Neural cell (in vitro differentiated cells): ENCODE measurements around the gene NFATC3. TPM values are rescaled to one million over a fixed set of nuclear protein-coding genes. Genes with fewer than 3 reads are reported as not detected.

ENCODE experiments used
- H2AFZ ChIP-seq: fragments of 200-600, 300-800 bp; sonication (generic), shearing (Covaris generic); 2 replicates; pipeline ENCODE4 v1.6.0; 2014; ENCODE audit warnings: low read depth, mild to moderate bottlenecking, antibody characterized with exemption, low read length, moderate library complexity
- H3F3A ChIP-seq: fragments of 200-600 bp; shearing (Covaris generic); 2 replicates; pipeline ENCODE4 v1.6.1; 2016; ENCODE audit warnings: mild to moderate bottlenecking, moderate library complexity, mixed read lengths, antibody characterized with exemption, low read length; ENCODE audit not compliant: insufficient read depth, poor library complexity, severe bottlenecking
- H3K27ac ChIP-seq: fragments of 200-600, 300-800 bp; sonication (generic), shearing (Covaris generic); 2 replicates; pipeline ENCODE4 v1.5.1; 2014; ENCODE audit warnings: mild to moderate bottlenecking, low read length, moderate library complexity
- H3K27me3 ChIP-seq: fragments of 300-800, 200-600 bp; sonication (generic), shearing (Covaris generic); 2 replicates; pipeline ENCODE4 v1.6.0; 2014; ENCODE audit warnings: mild to moderate bottlenecking, low read depth, low read length, moderate library complexity; ENCODE audit not compliant: insufficient read depth
- H3K36me3 ChIP-seq: fragments of 300-800, 200-600 bp; sonication (generic), shearing (Covaris generic); 2 replicates; pipeline ENCODE4 v1.5.1; 2014; ENCODE audit warnings: mild to moderate bottlenecking, antibody characterized with exemption, low read length, moderate library complexity; ENCODE audit not compliant: insufficient read depth
- H3K4me2 ChIP-seq: fragments of 300-800, 200-600 bp; sonication (generic), shearing (Covaris generic); 2 replicates; pipeline ENCODE4 v1.6.0; 2014; ENCODE audit warnings: mild to moderate bottlenecking, low read length
- H3K4me3 ChIP-seq: fragments of 300-800, 200-600 bp; sonication (generic), shearing (Covaris generic); 2 replicates; pipeline ENCODE4 v1.5.1; 2014; ENCODE audit warnings: mild to moderate bottlenecking, low read length, moderate library complexity
- H3K79me2 ChIP-seq: fragments of 200-600 bp; shearing (Covaris generic); replicated peaks from 2 replicates; pipeline ENCODE4 v1.6.0; 2014; ENCODE audit warnings: mild to moderate bottlenecking, low read length, moderate library complexity; ENCODE audit not compliant: insufficient read depth
- H3K9ac ChIP-seq: fragments of 300-800, 200-600 bp; sonication (generic), shearing (Covaris generic); 2 replicates; pipeline ENCODE4 v1.6.1; 2016; ENCODE audit warnings: mild to moderate bottlenecking, low read length, mixed read lengths
- H3K9me2 ChIP-seq: fragments of 200-600 bp; shearing (Covaris generic); 2 replicates; pipeline ENCODE4 v1.6.1; 2016; ENCODE audit warnings: mild to moderate bottlenecking, low read length, mixed read lengths; ENCODE audit not compliant: insufficient read depth
- H3K9me3 ChIP-seq: fragments of 200-600, 300-800 bp; sonication (generic), shearing (Covaris generic); 2 replicates; pipeline ENCODE4 v1.6.1; 2016; ENCODE audit warnings: mild to moderate bottlenecking, mixed run types, low read length, moderate library complexity, mixed read lengths
- H4K20me1 ChIP-seq: fragments of 200-600 bp; shearing (Covaris generic); 2 replicates; pipeline ENCODE4 v1.6.1; 2016; ENCODE audit warnings: mild to moderate bottlenecking, mixed run types; ENCODE audit not compliant: insufficient read depth
- EP300 ChIP-seq: fragments of 450-650 bp; conservative IDR thresholded peaks from 2 replicates; pipeline ENCODE4 v1.6.1; 2014; ENCODE audit warnings: antibody characterized with exemption, mild to moderate bottlenecking, moderate library complexity; ENCODE audit not compliant: poor library complexity, severe bottlenecking
- EZH2 ChIP-seq: fragments of 200-600, 300-800 bp; shearing (Covaris generic), sonication (generic); IDR thresholded peaks from 2 replicates; pipeline ENCODE4 v1.6.1; 2014; ENCODE audit warnings: antibody characterized with exemption, low read length, borderline replicate concordance, mild to moderate bottlenecking; ENCODE audit not compliant: insufficient read depth, poor library complexity, severe bottlenecking
- MXI1 ChIP-seq: fragments of 450-650 bp; conservative IDR thresholded peaks from 2 replicates; pipeline ENCODE4 v1.6.1; 2014; ENCODE audit warnings: antibody characterized with exemption, mild to moderate bottlenecking; ENCODE audit not compliant: poor library complexity, severe bottlenecking
- POLR2AphosphoS5 ChIP-seq: IDR thresholded peaks from 2 replicates; pipeline ENCODE4 v1.6.1; 2012
- RAD21 ChIP-seq: fragments of 450-650 bp; conservative IDR thresholded peaks from 2 replicates; pipeline ENCODE4 v1.6.1; 2014; ENCODE audit warnings: antibody characterized with exemption, mild to moderate bottlenecking, moderate library complexity
- SMC3 ChIP-seq: fragments of 450-650 bp; conservative IDR thresholded peaks from 2 replicates; pipeline ENCODE4 v1.6.1; 2014; ENCODE audit warnings: antibody characterized with exemption, mild to moderate bottlenecking, moderate library complexity; ENCODE audit not compliant: poor library complexity
- TAF1 ChIP-seq: IDR thresholded peaks from 2 replicates; pipeline ENCODE4 v1.6.1; 2012; ENCODE audit warnings: low read depth
- polyA plus RNA-seq: library from polyadenylated mRNA; depleted of rRNA; stranded (reverse); fragments of >200 nt; gene quantifications from 2 replicates; pipeline ENCODE4 v1.2.3, GENCODE V29; 2014
- TF ChIP-seq, protein P1 (sequence below): IDR thresholded peaks from 2 replicates; pipeline ENCODE4 v1.6.1; 2012; ENCODE audit warnings: borderline replicate concordance
- TF ChIP-seq, protein P2 (sequence below): fragments of 450-650 bp; IDR thresholded peaks from 2 replicates; pipeline ENCODE4 v1.5.1; 2014; ENCODE audit warnings: antibody characterized with exemption, mild to moderate bottlenecking, moderate library complexity; ENCODE audit not compliant: poor library complexity, severe bottlenecking

Gene NFATC3
- polyA plus RNA-seq, 1 donor from 2014 or later = 6.2 TPM

DNA sequence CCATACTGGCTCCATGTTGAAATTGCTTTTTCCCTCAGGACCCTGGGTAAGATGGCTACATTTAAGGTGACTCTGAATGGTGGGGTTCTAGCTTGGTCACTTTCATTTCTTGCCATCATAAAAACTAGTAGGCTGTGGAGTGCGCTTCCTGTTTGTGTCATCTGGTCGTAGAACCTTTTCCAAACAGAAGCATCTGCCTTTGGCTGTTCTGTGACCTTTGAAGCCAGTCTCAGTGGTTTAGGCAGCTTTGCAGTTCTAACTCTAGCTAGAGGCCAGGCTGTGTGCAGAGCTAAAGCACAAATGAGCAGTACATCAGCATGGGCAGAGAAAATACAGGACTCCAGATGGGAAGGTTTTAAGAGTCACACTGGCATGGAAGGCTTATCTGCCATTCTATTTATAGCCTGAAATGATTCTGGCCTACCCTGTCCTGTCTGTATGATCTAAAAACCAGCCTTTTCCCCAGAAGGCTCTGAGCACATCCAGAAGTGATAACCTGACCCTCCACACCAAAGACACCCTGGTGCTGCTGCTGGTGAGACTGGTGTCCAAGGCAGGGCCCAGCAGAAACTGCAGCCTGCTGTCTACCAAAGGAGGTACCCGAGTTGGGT, 142.1 kb downstream of the NFATC3 start:
- H3K4me2 ChIP-seq = no peak overlapping the region
- no peak overlapping the region for H3K27ac ChIP-seq

DNA sequence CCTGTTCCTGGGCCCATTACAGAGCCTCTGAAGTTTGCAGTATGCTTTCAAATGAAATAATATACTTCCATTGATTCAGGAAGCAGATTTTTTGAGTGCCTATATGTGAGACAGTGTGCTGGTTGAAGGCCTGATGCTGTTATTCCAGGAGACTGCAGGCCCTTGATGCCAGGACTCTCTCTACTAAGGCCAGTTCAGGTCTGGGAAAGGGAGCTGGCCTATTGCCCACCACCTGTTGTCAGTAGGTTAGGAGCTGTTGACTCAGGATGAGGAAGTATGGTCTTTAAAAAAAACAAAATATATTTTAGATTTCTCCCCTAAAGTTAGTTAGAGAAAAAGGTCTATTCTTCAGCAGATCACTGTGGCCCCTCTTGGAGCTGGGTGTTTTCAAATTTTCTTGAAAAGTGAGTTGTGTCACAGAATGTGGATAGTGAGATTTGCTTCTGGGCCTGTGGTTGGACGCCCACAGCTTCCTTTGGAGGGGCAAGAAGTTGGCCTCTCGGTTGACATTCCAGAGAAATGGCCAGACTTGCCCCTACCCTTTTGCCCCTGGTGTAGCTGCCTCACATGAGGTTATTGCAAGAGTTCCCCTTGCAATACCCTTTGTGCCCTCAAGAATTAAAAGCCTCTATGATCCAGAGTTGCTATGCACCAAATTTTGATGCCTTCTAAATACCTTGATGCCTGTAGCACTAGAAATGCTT, 142.8 kb downstream of the NFATC3 start:
- Histone ChIP-seq H3K36me3 (no peaks in the 10 kb centered on the region), H3K9me3 (no peaks in the 10 kb centered on the region), H3F3A (no peaks in the 10 kb centered on the region), H3K9me2 (no peaks in the 10 kb centered on the region), H3K4me2 (no peak overlapping the region), H3K79me2 (no peaks in the 10 kb centered on the region), H3K27me3 (no peaks in the 10 kb centered on the region), H3K9ac (no peak overlapping the region), H2AFZ (no peak overlapping the region), H3K27ac (no peak overlapping the region), H4K20me1 (no peaks in the 10 kb centered on the region), H3K4me3 (no peak overlapping the region)
- TF ChIP-seq POLR2AphosphoS5 = no peak
- TF ChIP-seq EP300 = no peak
- TF ChIP-seq, protein P1, sequence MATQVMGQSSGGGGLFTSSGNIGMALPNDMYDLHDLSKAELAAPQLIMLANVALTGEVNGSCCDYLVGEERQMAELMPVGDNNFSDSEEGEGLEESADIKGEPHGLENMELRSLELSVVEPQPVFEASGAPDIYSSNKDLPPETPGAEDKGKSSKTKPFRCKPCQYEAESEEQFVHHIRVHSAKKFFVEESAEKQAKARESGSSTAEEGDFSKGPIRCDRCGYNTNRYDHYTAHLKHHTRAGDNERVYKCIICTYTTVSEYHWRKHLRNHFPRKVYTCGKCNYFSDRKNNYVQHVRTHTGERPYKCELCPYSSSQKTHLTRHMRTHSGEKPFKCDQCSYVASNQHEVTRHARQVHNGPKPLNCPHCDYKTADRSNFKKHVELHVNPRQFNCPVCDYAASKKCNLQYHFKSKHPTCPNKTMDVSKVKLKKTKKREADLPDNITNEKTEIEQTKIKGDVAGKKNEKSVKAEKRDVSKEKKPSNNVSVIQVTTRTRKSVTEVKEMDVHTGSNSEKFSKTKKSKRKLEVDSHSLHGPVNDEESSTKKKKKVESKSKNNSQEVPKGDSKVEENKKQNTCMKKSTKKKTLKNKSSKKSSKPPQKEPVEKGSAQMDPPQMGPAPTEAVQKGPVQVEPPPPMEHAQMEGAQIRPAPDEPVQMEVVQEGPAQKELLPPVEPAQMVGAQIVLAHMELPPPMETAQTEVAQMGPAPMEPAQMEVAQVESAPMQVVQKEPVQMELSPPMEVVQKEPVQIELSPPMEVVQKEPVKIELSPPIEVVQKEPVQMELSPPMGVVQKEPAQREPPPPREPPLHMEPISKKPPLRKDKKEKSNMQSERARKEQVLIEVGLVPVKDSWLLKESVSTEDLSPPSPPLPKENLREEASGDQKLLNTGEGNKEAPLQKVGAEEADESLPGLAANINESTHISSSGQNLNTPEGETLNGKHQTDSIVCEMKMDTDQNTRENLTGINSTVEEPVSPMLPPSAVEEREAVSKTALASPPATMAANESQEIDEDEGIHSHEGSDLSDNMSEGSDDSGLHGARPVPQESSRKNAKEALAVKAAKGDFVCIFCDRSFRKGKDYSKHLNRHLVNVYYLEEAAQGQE = no peak
- no peak for TF ChIP-seq TAF1
- TF ChIP-seq, protein P2, sequence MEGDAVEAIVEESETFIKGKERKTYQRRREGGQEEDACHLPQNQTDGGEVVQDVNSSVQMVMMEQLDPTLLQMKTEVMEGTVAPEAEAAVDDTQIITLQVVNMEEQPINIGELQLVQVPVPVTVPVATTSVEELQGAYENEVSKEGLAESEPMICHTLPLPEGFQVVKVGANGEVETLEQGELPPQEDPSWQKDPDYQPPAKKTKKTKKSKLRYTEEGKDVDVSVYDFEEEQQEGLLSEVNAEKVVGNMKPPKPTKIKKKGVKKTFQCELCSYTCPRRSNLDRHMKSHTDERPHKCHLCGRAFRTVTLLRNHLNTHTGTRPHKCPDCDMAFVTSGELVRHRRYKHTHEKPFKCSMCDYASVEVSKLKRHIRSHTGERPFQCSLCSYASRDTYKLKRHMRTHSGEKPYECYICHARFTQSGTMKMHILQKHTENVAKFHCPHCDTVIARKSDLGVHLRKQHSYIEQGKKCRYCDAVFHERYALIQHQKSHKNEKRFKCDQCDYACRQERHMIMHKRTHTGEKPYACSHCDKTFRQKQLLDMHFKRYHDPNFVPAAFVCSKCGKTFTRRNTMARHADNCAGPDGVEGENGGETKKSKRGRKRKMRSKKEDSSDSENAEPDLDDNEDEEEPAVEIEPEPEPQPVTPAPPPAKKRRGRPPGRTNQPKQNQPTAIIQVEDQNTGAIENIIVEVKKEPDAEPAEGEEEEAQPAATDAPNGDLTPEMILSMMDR = no peak
- TF ChIP-seq MXI1 = no peak

More for the DNA sequence above, 142.1 kb downstream of the NFATC3 start:
- Histone ChIP-seq H3K9ac (no peak overlapping the region), H3K79me2 (no peaks in the 10 kb centered on the region), H2AFZ (no peak overlapping the region), H3K36me3 (no peaks in the 10 kb centered on the region), H3K4me3 (no peak overlapping the region), H4K20me1 (no peaks in the 10 kb centered on the region), H3K9me3 (no peaks in the 10 kb centered on the region), H3K9me2 (no peaks in the 10 kb centered on the region), H3K27me3 (no peaks in the 10 kb centered on the region), H3F3A (no peaks in the 10 kb centered on the region)
- TF ChIP-seq EP300 (no peak), TAF1 (no peak), EZH2 (no peak), POLR2AphosphoS5 (no peak), RAD21 (no peak), SMC3 (no peak), MXI1 (no peak)
- TF ChIP-seq, protein P2 = no peak
- TF ChIP-seq, protein P1 = no peak
